GM23248 (cell line): ENCODE results near the gene CPED1. TPM values are rescaled to one million over a fixed set of nuclear protein-coding genes. Genes with fewer than 3 reads are reported as not detected.

Source experiments
- DNase-seq: peaks from one replicate; pipeline ENCODE4 v3.0.0-alpha.2; 2015
- H2AFZ ChIP-seq: fragments of 200-600 bp; sonication (generic); 2 replicates; pipeline ENCODE4 v1.6.1; 2016; ENCODE audit warnings: antibody characterized with exemption
- H3F3A ChIP-seq: fragments of 200-600 bp; sonication (generic); 2 replicates; pipeline ENCODE4 v1.6.1; 2016; ENCODE audit warnings: mild to moderate bottlenecking, antibody characterized with exemption, mixed run types; ENCODE audit not compliant: insufficient read depth
- H3K27ac ChIP-seq: fragments of 200-600 bp; sonication (generic); 2 replicates; pipeline ENCODE4 v1.5.1; 2016; ENCODE audit warnings: mild to moderate bottlenecking
- H3K27me3 ChIP-seq: fragments of 200-600 bp; sonication (generic); replicated peaks from 2 replicates; pipeline ENCODE4 v1.6.1; 2016; ENCODE audit warnings: mild to moderate bottlenecking; ENCODE audit not compliant: insufficient read depth
- H3K36me3 ChIP-seq: fragments of 200-600 bp; sonication (generic); 2 replicates; pipeline ENCODE4 v1.6.1; 2016; ENCODE audit warnings: low read depth, mild to moderate bottlenecking
- H3K4me1 ChIP-seq: fragments of 200-600 bp; sonication (generic); 2 replicates; pipeline ENCODE4 v1.6.1; 2016; ENCODE audit warnings: mild to moderate bottlenecking; ENCODE audit not compliant: insufficient read depth
- H3K4me2 ChIP-seq: fragments of 200-600 bp; sonication (generic); one replicate; pipeline ENCODE4 v1.6.1; 2016; ENCODE audit warnings: mild to moderate bottlenecking; ENCODE audit not compliant: unreplicated experiment
- H3K4me3 ChIP-seq: fragments of 200-600 bp; sonication (generic); 2 replicates; pipeline ENCODE4 v1.5.1; 2016; ENCODE audit warnings: mild to moderate bottlenecking
- H3K79me2 ChIP-seq: fragments of 200-600 bp; sonication (generic); 2 replicates; pipeline ENCODE4 v1.6.1; 2016; ENCODE audit warnings: mild to moderate bottlenecking; ENCODE audit not compliant: insufficient read depth
- H3K9ac ChIP-seq: fragments of 200-600 bp; sonication (generic); 2 replicates; pipeline ENCODE4 v1.6.1; 2016; ENCODE audit warnings: mild to moderate bottlenecking
- H3K9me2 ChIP-seq: fragments of 200-600 bp; sonication (generic); 2 replicates; pipeline ENCODE4 v1.6.1; 2016; ENCODE audit warnings: mixed run types, mild to moderate bottlenecking, moderate library complexity; ENCODE audit not compliant: insufficient read depth
- H3K9me3 ChIP-seq: fragments of 200-600 bp; sonication (generic); one replicate; pipeline ENCODE4 v1.6.1; 2017; ENCODE audit warnings: low read depth
- H4K20me1 ChIP-seq: fragments of 200-600 bp; sonication (generic); 2 replicates; pipeline ENCODE4 v1.6.0; 2016; ENCODE audit not compliant: insufficient read depth
- EZH2 ChIP-seq: fragments of 200-600 bp; sonication (generic); IDR thresholded peaks from 2 replicates; pipeline ENCODE4 v1.6.1; 2018; ENCODE audit warnings: antibody characterized with exemption, mild to moderate bottlenecking; ENCODE audit not compliant: insufficient read depth, poor library complexity, severe bottlenecking
- EZH2phosphoT487 ChIP-seq: fragments of 200-600 bp; sonication (generic); IDR thresholded peaks from 2 replicates; pipeline ENCODE4 v1.6.1; 2018; ENCODE audit warnings: antibody characterized with exemption, moderate library complexity, mild to moderate bottlenecking, low read depth; ENCODE audit not compliant: insufficient read depth
- WGBS, 2 experiments: methylation state at CpG; one replicate each; pipeline ENCODE4 v1.1.6; 2015 to 2017; ENCODE audit warnings: low lambda C conversion rate in 2 of 2, low coverage in 1 of 2; ENCODE audit errors: missing lambda C conversion rate in 2 of 2; 5-methylcytosine and 5-hydroxymethylcytosine counted together
- in situ Hi-C: fragments of 300-500 bp; cut with MboI; formaldehyde crosslinking; loops from 2 replicates; pipeline ENCODE4 v1.15.0; 2020
- polyA plus RNA-seq: library from polyadenylated mRNA; unstranded; fragments of >200 nt; fragmentation: Nextera tagmentation; extraction: Ambion mirVana; gene quantifications from 2 replicates; pipeline ENCODE4 v1.2.1, GENCODE V29; 2016
- total RNA-seq: library from RNA; depleted of rRNA; stranded (reverse); fragments of >200 nt; shearing (Covaris generic); gene quantifications from 2 replicates; pipeline ENCODE4 v1.2.3, GENCODE V29; 2014

CPED1 gene
- total and polyA plus RNA-seq, 2 experiments from 2014 or later, result 12.4 to 20.2 TPM

DNA sequence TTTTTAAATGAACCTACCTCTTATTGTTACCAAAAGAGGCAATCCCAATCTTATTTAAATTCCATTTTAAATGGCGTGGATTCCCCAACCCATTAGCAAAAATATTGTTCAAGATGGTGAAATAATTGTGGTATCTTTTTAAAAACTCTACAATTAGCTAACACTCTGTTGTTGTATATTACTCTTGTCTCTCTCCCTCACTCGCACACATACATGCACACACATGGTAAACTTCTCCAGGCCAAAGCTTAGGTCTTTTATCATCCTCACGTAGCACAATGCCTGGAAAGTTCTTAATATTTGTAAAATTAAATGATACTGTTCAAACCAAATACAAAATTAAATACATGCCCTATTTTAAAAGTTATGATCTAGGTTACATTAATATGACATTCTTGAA is 171.0 kb downstream of the CPED1 start:
- H3K27ac ChIP-seq, result no peak overlapping the region
- no peak for DNase-seq
- 74 to 77% methylated on average over 3 of the region's 3 CpGs for WGBS, 2 experiments
- H3K4me3 ChIP-seq, result no peak overlapping the region
- no peaks in the 10 kb centered on the region for H3K79me2 ChIP-seq
- TF ChIP-seq EZH2 (no peak), EZH2phosphoT487 (no peak)
- H3K36me3 ChIP-seq, result no peaks in the 10 kb centered on the region
- H3K9ac ChIP-seq, result no peak overlapping the region
- no peaks in the 10 kb centered on the region for H3K27me3 ChIP-seq
- in situ Hi-C loops, result no loop called here
- H3K4me2 ChIP-seq, result no peak overlapping the region
- no peaks in the 10 kb centered on the region for H3F3A ChIP-seq
- no peaks in the 10 kb centered on the region for H3K9me2 ChIP-seq
- no peak overlapping the region for H2AFZ ChIP-seq
- no peaks in the 10 kb centered on the region for H3K9me3 ChIP-seq
- H4K20me1 ChIP-seq, result no peaks in the 10 kb centered on the region
- no peaks in the 10 kb centered on the region for H3K4me1 ChIP-seq

DNA sequence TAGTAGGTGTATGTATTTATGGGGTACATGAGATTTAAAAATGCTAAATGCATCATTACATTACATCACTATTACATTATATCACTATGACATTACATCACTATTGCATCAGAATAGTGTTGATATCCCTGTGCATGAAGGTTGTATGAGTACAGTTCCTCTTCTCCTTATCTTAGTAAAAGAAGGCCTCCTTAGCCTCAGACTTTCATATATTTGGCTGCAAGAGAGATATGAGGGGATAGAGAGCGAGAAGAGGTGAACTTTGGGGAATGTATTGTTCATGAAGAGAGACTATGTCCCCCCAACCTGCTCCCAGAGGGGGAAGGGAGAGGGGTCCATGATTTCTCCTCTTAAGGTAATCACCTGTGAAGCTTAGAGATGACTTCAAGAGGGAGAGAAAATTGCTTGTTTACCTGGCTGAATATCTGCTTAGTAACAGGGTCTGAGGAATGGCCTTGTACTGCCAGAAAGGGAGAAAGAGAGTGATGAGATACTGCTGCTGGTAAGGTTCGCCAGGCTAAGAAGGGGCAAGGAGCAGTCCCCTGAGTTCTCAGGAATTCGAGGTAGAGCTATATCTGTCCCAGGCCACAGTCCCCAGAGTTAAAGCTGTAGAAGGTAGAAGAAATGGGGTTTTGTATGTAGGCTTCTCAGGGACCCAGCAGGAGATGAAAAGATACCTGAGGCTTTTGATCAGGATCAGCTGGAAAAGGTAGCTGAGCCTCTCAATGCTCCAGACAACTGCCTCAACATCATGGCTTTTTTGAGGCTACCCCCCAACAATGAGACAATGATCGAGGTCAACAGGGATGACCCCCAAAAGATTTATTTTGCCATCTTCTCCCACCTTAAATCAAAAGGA is 171.9 kb downstream of the CPED1 start:
- WGBS, 2 experiments, result 90 to 95% methylated on average over 4 of the region's 4 CpGs

DNA sequence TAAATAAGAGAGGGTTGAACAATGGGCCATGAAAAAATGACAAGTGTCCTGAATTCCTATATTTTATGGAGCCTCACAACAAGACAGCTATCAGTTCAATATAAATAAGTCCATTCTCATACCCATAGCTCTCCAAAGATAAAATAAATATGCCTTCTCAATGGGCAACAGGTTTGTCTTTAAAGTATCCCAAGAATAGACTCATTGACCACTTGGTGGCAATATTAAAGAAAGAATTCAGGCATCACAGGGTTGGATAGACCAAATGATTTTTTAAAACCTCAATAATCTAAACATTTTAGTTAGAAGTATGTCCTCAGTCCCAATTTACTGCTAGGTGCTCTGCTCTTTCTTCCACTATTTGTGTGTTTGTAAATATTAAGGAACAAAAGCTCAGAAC is 175.2 kb downstream of the CPED1 start:
- H3K4me1 ChIP-seq, result no peaks in the 10 kb centered on the region
- no peaks in the 10 kb centered on the region for H3K9me2 ChIP-seq
- no peak for TF ChIP-seq EZH2
- no peak for TF ChIP-seq EZH2phosphoT487
- no peaks in the 10 kb centered on the region for H3K9me3 ChIP-seq
- H3K9ac ChIP-seq, result no peak overlapping the region
- no peak overlapping the region for H2AFZ ChIP-seq
- H3K4me3 ChIP-seq, result no peak overlapping the region
- no peak for DNase-seq
- H3K79me2 ChIP-seq, result no peaks in the 10 kb centered on the region
- no peaks in the 10 kb centered on the region for H4K20me1 ChIP-seq
- H3K36me3 ChIP-seq, result no peaks in the 10 kb centered on the region
- no peak overlapping the region for H3K4me2 ChIP-seq
- in situ Hi-C loops, result no loop called here
- H3K27me3 ChIP-seq, result no peaks in the 10 kb centered on the region
- H3F3A ChIP-seq, result no peaks in the 10 kb centered on the region
- no peak overlapping the region for H3K27ac ChIP-seq

More for the DNA sequence above, 171.9 kb downstream of the CPED1 start:
- no peak for DNase-seq
- no peak overlapping the region for H3K4me3 ChIP-seq
- no peak overlapping the region for H3K4me2 ChIP-seq
- TF ChIP-seq EZH2 (no peak), EZH2phosphoT487 (no peak)
- no peak overlapping the region for H2AFZ ChIP-seq
- H3K9me3 ChIP-seq, result no peaks in the 10 kb centered on the region
- no peaks in the 10 kb centered on the region for H3K36me3 ChIP-seq
- H3K27ac ChIP-seq, result no peak overlapping the region
- no peak overlapping the region for H3K9ac ChIP-seq
- H3K79me2 ChIP-seq, result no peaks in the 10 kb centered on the region
- no peaks in the 10 kb centered on the region for H3K9me2 ChIP-seq
- H3K27me3 ChIP-seq, result no peaks in the 10 kb centered on the region
- no peaks in the 10 kb centered on the region for H3K4me1 ChIP-seq
- H3F3A ChIP-seq, result no peaks in the 10 kb centered on the region
- no peaks in the 10 kb centered on the region for H4K20me1 ChIP-seq
- in situ Hi-C loops, result no loop called here

DNA sequence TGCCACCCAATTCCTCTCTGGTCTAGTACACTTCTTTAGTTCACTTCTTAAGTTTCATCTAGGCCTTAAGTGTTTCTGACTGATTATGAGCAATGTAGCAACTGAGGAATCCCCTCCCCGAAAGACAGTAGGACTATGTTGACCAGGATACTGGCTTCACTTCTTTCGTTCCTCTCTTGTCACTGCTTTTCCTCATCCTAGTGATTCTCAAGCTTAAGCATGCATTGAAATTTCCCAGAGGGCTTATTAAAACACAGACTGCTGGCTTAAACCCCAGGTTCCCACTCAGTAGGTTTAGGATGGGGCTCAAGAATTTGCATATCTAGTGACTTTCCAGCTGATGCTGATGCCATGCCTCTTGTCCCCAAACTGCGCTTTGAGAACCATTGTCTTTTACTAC is 175.7 kb downstream of the CPED1 start:
- Histone ChIP-seq H3K27ac (no peak overlapping the region), H3K4me3 (no peak overlapping the region), H4K20me1 (no peaks in the 10 kb centered on the region), H3K27me3 (no peaks in the 10 kb centered on the region), H3K9ac (no peak overlapping the region), H3K9me3 (no peaks in the 10 kb centered on the region), H3K4me2 (no peak overlapping the region), H3K9me2 (no peaks in the 10 kb centered on the region), H2AFZ (no peak overlapping the region), H3K79me2 (no peaks in the 10 kb centered on the region), H3K36me3 (no peaks in the 10 kb centered on the region), H3K4me1 (no peaks in the 10 kb centered on the region), H3F3A (no peaks in the 10 kb centered on the region)
- WGBS, 2 experiments, result 88 to 89% methylated on average over 3 of the region's 3 CpGs
- DNase-seq, result no peak
- TF ChIP-seq EZH2 (no peak), EZH2phosphoT487 (no peak)
- in situ Hi-C loops, result no loop called here

DNA sequence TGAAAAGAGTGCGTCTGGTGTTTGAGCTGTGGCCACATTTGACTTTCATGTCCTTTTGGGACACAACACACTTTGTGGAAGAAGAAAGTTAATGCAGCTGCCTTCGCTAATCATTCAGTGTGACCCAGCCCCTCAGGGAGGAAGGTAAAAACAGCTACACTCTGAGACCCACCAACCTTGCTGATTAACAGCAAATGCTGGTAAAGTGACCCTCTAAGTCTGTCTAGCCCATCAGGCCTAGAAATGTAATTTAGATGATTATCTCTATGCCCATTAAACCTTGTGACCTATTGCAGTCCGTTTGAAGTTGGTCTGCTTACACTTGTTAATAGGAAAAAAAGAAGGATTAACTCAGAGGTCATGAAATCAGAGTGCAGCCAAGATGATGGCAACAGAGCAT is 178.4 kb downstream of the CPED1 start:
- no peaks in the 10 kb centered on the region for H3K4me1 ChIP-seq
- H3K79me2 ChIP-seq, result no peaks in the 10 kb centered on the region
- H2AFZ ChIP-seq, result no peak overlapping the region
- H3K4me2 ChIP-seq, result no peak overlapping the region
- H3F3A ChIP-seq, result no peaks in the 10 kb centered on the region
- H3K9ac ChIP-seq, result no peak overlapping the region
- 84 to 90% methylated on average over 3 of the region's 3 CpGs for WGBS, 2 experiments
- no peaks in the 10 kb centered on the region for H3K9me2 ChIP-seq
- no peak overlapping the region for H3K27ac ChIP-seq
- TF ChIP-seq EZH2phosphoT487 (no peak), EZH2 (no peak)
- DNase-seq, result no peak
- H4K20me1 ChIP-seq, result no peaks in the 10 kb centered on the region
- H3K36me3 ChIP-seq, result no peaks in the 10 kb centered on the region
- H3K27me3 ChIP-seq, result no peaks in the 10 kb centered on the region
- H3K9me3 ChIP-seq, result no peaks in the 10 kb centered on the region
- H3K4me3 ChIP-seq, result no peak overlapping the region
- in situ Hi-C loops, result no loop called here
